Upper lobe of right lung (tissue), 1 donor: Measurements from ENCODE around the gene OCA2. TPM values are rescaled to one million over a fixed set of nuclear protein-coding genes. Genes with fewer than 3 reads are reported as not detected.

Experiments
- ATAC-seq: fragments of 200-7000 bp; cut with Tn5 transposase; one replicate; pipeline ENCODE4 v1.9.1; 2020; ENCODE audit warnings: mild to moderate bottlenecking, moderate library complexity
- DNase-seq: peaks from one replicate; pipeline ENCODE4 v3.0.0-alpha.2; 2020
- H3K27ac ChIP-seq: fragments of 200-600 bp; one replicate; pipeline ENCODE4 v1.8.0; 2022
- H3K27me3 ChIP-seq: fragments of 200-600 bp; one replicate; pipeline ENCODE4 v1.8.0; 2022; ENCODE audit warnings: mild to moderate bottlenecking
- H3K36me3 ChIP-seq: fragments of 200-600 bp; one replicate; pipeline ENCODE4 v1.8.0; 2022
- H3K4me1 ChIP-seq: fragments of 200-600 bp; one replicate; pipeline ENCODE4 v1.8.0; 2022
- H3K4me3 ChIP-seq: fragments of 200-600 bp; one replicate; pipeline ENCODE4 v1.8.0; 2022; ENCODE audit warnings: mild to moderate bottlenecking
- H3K9me3 ChIP-seq: fragments of 200-600 bp; one replicate; pipeline ENCODE4 v1.8.0; 2022
- intact Hi-C: fragments of 100-400 bp; cut with DNase I; formaldehyde crosslinking; loops from one replicate; pipeline ENCODE4 v1.11.0; 2022
- total RNA-seq: library from RNA; stranded (reverse); fragmentation: NEBNext Ultra II Directional; extraction: Animal tissue kit (Norgen Biotek cat#: 25700); gene quantifications from one replicate; pipeline ENCODE4 v1.2.1, GENCODE V29; 2021
- TF ChIP-seq, protein P1 (sequence below): fragments of 200-600 bp; IDR thresholded peaks from one replicate; pipeline ENCODE4 v1.8.0; 2022; ENCODE audit warnings: antibody characterized with exemption
- donor health status: DM: no; HTN: yes; CAD: no; lungs with severe emphysema.

Gene OCA2
- total RNA-seq, 1 donor from 2014 or later: 0.55 TPM

DNA sequence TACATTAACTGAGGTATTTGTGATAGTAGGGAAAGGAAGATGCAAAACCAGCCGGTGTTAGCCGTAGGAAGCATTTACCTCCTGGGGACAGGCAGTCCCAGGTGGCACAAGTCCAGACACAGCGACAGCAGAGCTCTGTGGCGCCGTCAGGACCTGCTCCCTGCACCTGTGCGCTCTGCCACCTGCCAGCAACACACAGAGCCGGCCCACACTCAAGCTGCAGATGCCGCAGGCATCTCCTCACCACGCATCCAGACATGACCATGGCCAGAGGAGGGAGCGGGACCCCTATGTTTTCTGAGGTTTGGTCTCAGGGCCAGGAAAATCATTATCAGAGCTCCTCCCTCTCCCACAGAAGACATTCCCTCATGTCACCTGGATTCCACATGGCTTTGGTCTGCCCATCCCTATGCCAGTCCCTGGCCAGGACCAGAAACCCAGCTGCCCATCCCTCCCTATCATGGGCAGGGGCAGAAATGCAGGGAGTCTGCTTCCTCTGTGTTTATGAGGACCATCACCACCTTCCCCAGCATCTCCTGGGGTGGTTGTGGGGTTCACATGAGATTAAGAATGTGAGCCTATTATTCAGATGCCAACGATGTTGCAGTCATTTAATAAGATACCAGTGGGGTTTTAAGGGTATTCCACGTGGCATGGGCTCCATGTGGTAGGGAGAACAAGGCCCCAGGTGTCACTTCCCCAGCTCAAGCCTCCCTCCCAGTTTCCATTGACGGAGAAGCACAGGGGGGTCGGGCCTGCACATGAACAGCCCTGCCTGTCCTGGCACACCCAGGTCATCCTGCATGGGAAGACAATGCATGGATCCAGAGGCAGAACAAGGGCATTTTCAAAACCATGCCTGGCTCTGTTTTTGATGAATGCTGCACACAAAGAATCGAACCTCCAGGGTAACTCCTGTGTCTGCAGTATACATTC is 251.1 kb downstream of the OCA2 start:
- ATAC-seq: no peak
- Histone ChIP-seq H3K27me3 (no peaks in the 10 kb centered on the region), H3K4me3 (no peak overlapping the region), H3K36me3 (no peaks in the 10 kb centered on the region), H3K9me3 (no peaks in the 10 kb centered on the region), H3K4me1 (no peaks in the 10 kb centered on the region), H3K27ac (no peak overlapping the region)
- no peak for DNase-seq
- TF ChIP-seq, protein P1, sequence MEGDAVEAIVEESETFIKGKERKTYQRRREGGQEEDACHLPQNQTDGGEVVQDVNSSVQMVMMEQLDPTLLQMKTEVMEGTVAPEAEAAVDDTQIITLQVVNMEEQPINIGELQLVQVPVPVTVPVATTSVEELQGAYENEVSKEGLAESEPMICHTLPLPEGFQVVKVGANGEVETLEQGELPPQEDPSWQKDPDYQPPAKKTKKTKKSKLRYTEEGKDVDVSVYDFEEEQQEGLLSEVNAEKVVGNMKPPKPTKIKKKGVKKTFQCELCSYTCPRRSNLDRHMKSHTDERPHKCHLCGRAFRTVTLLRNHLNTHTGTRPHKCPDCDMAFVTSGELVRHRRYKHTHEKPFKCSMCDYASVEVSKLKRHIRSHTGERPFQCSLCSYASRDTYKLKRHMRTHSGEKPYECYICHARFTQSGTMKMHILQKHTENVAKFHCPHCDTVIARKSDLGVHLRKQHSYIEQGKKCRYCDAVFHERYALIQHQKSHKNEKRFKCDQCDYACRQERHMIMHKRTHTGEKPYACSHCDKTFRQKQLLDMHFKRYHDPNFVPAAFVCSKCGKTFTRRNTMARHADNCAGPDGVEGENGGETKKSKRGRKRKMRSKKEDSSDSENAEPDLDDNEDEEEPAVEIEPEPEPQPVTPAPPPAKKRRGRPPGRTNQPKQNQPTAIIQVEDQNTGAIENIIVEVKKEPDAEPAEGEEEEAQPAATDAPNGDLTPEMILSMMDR: no peak
- intact Hi-C loops: no loop called here

DNA sequence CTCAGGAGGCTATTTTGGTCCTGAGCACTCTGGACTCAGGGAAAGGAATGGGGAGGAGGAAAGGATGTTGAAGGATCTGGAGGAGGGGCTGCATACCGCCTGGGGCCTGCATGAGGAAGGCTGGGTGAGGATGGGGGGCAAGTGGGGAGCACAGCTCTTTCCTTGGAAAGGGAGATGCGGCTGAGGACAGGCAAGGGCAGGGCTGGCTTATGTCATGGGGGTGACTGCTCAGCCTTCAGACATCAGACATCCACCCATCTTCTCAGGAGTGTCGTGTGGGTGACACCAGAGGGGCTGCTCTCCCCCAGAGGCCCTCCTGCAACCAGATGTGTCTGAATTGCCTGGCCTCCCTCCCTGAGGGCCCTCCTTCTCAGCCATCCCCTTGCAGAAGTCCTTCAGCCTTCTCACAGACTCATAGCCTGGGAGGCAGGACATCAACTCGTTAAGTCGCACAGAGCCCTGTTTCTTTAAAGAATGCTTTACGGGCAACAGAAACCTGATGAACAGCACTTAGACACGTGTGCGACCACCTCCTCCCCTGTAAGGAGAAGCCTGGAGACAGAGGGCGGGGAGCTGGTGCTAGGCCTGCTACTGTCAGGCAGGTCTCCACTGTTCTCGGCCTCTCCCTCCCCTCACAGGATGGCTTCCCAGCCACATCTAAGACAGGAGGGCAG is 252.3 kb downstream of the OCA2 start:
- ATAC-seq (no peak), DNase-seq (no peak)
- Histone ChIP-seq H3K9me3 (no peaks in the 10 kb centered on the region), H3K27ac (no peak overlapping the region), H3K27me3 (no peaks in the 10 kb centered on the region), H3K4me3 (no peak overlapping the region), H3K4me1 (no peaks in the 10 kb centered on the region), H3K36me3 (no peaks in the 10 kb centered on the region)
- TF ChIP-seq, protein P1: no peak
- intact Hi-C loops: no loop called here

DNA sequence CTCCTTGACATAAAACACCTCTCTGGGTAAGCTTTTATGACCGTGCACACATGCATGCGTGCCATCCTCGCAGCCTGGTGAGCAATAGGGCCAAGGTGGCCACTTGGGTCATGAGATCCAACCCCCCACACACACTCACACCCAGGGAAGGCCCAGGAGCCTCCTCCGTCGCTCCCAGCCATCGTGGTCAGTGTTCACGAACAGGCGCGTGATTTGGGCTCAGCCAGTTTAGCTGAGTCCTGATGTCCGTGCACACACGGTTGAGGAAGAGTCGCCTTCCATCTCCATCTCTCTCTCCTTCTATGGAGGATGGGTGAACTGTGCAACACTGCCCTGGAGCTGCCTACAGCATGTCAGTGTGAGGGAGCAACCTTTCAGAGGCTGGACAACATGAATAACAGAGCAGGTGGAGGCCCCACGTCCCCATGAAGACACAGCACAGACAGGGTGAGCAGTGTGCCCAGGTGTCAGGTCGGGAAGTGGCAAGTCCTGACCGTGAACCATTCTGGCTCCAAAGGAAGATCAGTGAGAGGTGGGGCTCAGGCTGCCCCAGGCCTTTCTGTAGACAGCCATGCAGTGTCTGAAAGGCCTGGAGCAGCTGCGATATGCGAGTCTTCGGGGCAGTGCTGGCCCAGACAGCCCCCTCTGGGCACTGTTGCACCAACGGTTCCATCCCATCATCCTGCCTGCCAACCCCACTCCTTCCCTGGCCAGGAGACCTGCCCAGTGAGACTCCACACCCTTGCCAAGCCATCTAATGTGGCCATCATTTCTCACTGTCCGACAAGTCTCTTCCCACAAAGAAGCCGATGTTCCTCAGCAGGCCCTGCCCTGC is 253.4 kb downstream of the OCA2 start:
- Histone ChIP-seq H3K27ac (no peak overlapping the region), H3K9me3 (no peaks in the 10 kb centered on the region), H3K4me1 (no peaks in the 10 kb centered on the region), H3K4me3 (no peak overlapping the region), H3K36me3 (no peaks in the 10 kb centered on the region), H3K27me3 (no peaks in the 10 kb centered on the region)
- TF ChIP-seq, protein P1: no peak
- DNase-seq (no peak), ATAC-seq (no peak)
- intact Hi-C loops: no loop called here

DNA sequence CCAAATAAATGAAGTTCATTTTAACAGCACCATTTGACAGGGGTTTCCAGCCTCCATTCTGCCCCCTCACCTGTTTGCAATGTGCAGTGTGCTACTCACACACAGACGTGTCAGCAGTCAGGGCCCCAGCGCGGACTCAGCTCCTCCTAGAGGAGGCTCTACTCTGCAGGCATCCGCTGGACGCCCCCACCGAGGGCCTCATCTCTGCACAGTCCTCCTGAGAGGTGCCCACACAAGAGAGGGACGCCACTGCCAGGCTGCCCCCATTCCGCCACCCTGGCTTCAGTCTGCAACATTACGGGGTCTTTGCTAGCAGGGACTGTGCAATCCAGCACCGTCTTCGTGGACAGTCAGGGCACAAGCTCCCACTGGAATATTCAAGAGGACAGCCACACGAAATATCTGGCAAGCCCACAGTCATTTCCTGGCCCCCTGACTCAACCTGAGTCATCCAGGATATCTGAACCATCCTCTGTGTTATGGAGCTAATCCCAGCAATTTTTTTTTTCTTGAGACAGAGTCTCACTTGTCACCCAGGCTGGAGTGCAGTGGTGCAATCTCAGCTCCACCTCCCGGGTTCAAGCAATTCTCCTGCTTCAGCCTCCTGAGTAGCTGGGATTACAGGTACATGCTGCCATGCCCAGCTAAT is 255.0 kb downstream of the OCA2 start:
- Histone ChIP-seq H3K9me3 (no peaks in the 10 kb centered on the region), H3K4me1 (no peaks in the 10 kb centered on the region), H3K36me3 (no peaks in the 10 kb centered on the region), H3K27me3 (no peaks in the 10 kb centered on the region), H3K4me3 (no peak overlapping the region), H3K27ac (no peak overlapping the region)
- intact Hi-C loops: no loop called here
- ATAC-seq (peak; percentile 20), DNase-seq (no peak)
- TF ChIP-seq, protein P1: no peak

DNA sequence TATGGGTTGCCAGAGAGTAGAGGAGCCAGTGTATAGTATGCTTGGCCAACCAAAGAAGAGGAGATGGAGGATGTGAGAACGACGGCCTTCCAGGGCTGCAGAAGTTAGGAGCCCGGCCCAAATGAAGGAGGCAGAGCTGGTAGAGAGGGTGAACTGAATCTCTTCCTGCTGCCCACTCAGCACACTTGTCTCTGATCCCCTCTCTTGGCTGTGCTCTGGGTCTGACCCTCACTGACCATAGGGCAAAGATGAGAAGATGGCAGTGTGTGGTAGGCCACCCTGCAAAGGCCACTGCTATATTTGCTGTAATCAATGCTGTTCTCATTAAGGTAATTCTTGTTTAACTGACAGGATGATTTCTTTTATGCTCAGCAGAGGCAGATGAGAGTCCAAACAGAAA is 256.0 kb downstream of the OCA2 start:
- Histone ChIP-seq H3K9me3 (no peaks in the 10 kb centered on the region), H3K4me1 (no peaks in the 10 kb centered on the region), H3K27me3 (no peaks in the 10 kb centered on the region), H3K4me3 (no peak overlapping the region), H3K36me3 (no peaks in the 10 kb centered on the region), H3K27ac (no peak overlapping the region)
- ATAC-seq (no peak), DNase-seq (no peak)
- TF ChIP-seq, protein P1: no peak
- intact Hi-C loops: no loop called here
